ENCODE data around the gene ROR1. TPM values are rescaled to one million over a fixed set of nuclear protein-coding genes. Genes with fewer than 3 reads are reported as not detected.

The ROR1 gene
- total RNA-seq, 1 donor from 2014 or later: not detected

GRCh38 chr1:63870152-63870551, 96.3 kb downstream of the ROR1 start:
- Mint-ChIP-seq H3K9me3 (no peaks in the 10 kb centered on the region), H3K36me3 (ENCODE audit: low read depth) (no peaks in the 10 kb centered on the region), H3K27ac (no peak overlapping the region), H3K4me3 (no peak overlapping the region), H3K27me3 (peaks cover 12% of the 10 kb centered on the region), H3K4me1 (no peaks in the 10 kb centered on the region)
- intact Hi-C loops (cut with micrococcal nuclease): no loop called here
- no peak for DNase-seq

- Mint-ChIP-seq H3K27me3 (peaks cover 7% of the 10 kb centered on the region), H3K9me3 (no peaks in the 10 kb centered on the region), H3K4me3 (no peak overlapping the region), H3K36me3 (ENCODE audit: low read depth) (no peaks in the 10 kb centered on the region), H3K4me1 (no peaks in the 10 kb centered on the region), H3K27ac (no peak overlapping the region)
- DNase-seq: no peak
- intact Hi-C loops (cut with micrococcal nuclease): no loop called here
Measured at GRCh38 chr1:63871463-63871862, 97.6 kb downstream of the ROR1 start.

GRCh38 chr1:63873751-63874150, 99.9 kb downstream of the ROR1 start:
- no peak overlapping the region for H3K27ac Mint-ChIP-seq
- no peak overlapping the region for H3K4me3 Mint-ChIP-seq
- DNase-seq: no peak
- intact Hi-C loops (cut with micrococcal nuclease): no loop called here
- no peaks in the 10 kb centered on the region for H3K36me3 Mint-ChIP-seq (ENCODE audit: low read depth)
- H3K4me1 Mint-ChIP-seq: no peaks in the 10 kb centered on the region
- H3K27me3 Mint-ChIP-seq: peaks cover 10% of the 10 kb centered on the region
- H3K9me3 Mint-ChIP-seq: no peaks in the 10 kb centered on the region

- Mint-ChIP-seq H3K4me1 (no peaks in the 10 kb centered on the region), H3K9me3 (no peaks in the 10 kb centered on the region), H3K4me3 (no peak overlapping the region), H3K36me3 (ENCODE audit: low read depth) (no peaks in the 10 kb centered on the region), H3K27me3 (peaks cover 11% of the 10 kb centered on the region), H3K27ac (no peak overlapping the region)
- intact Hi-C loops (cut with micrococcal nuclease): no loop called here
- DNase-seq: no peak
Measured at GRCh38 chr1:63874278-63874880, 100.6 kb downstream of the ROR1 start.

- Mint-ChIP-seq H3K27me3 (peaks cover 10% of the 10 kb centered on the region), H3K4me3 (no peak overlapping the region), H3K27ac (no peak overlapping the region), H3K4me1 (no peaks in the 10 kb centered on the region), H3K36me3 (ENCODE audit: low read depth) (no peaks in the 10 kb centered on the region), H3K9me3 (no peaks in the 10 kb centered on the region)
- intact Hi-C loops (cut with micrococcal nuclease): no loop called here
- no peak for DNase-seq
Measured at GRCh38 chr1:63875636-63876035, 101.8 kb downstream of the ROR1 start.

GRCh38 chr1:63877021-63877767, 103.4 kb downstream of the ROR1 start:
- peaks cover 8% of the 10 kb centered on the region for H3K27me3 Mint-ChIP-seq
- no peak for DNase-seq
- no peak overlapping the region for H3K27ac Mint-ChIP-seq
- no peaks in the 10 kb centered on the region for H3K9me3 Mint-ChIP-seq
- intact Hi-C loops (cut with micrococcal nuclease): no loop called here
- no peaks in the 10 kb centered on the region for H3K4me1 Mint-ChIP-seq
- no peak overlapping the region for H3K4me3 Mint-ChIP-seq
- H3K36me3 Mint-ChIP-seq (ENCODE audit: low read depth): no peaks in the 10 kb centered on the region

- Mint-ChIP-seq H3K4me1 (no peaks in the 10 kb centered on the region), H3K27me3 (peaks cover 8% of the 10 kb centered on the region), H3K36me3 (ENCODE audit: low read depth) (no peaks in the 10 kb centered on the region), H3K4me3 (no peak overlapping the region), H3K9me3 (no peaks in the 10 kb centered on the region), H3K27ac (no peak overlapping the region)
- no peak for DNase-seq
- intact Hi-C loops (cut with micrococcal nuclease): no loop called here
Measured at GRCh38 chr1:63877816-63878215, 104.0 kb downstream of the ROR1 start.

- Mint-ChIP-seq H3K4me3 (no peak overlapping the region), H3K27ac (no peak overlapping the region)
- intact Hi-C loops (cut with micrococcal nuclease): no loop called here
Measured at GRCh38 chr1:63878932-63879331, 105.1 kb downstream of the ROR1 start.

GRCh38 chr1:63880958-63881576, 107.2 kb downstream of the ROR1 start:
- no peak for DNase-seq
- no peaks in the 10 kb centered on the region for H3K4me1 Mint-ChIP-seq
- no peaks in the 10 kb centered on the region for H3K9me3 Mint-ChIP-seq
- no peak overlapping the region for H3K4me3 Mint-ChIP-seq
- intact Hi-C loops (cut with micrococcal nuclease): no loop called here
- H3K27ac Mint-ChIP-seq: no peak overlapping the region
- H3K27me3 Mint-ChIP-seq: peaks cover 6% of the 10 kb centered on the region
- no peaks in the 10 kb centered on the region for H3K36me3 Mint-ChIP-seq (ENCODE audit: low read depth)

More at GRCh38 chr1:63878932-63879331, 105.1 kb downstream of the ROR1 start:
- H3K4me1 Mint-ChIP-seq: no peaks in the 10 kb centered on the region
- H3K36me3 Mint-ChIP-seq (ENCODE audit: low read depth): no peaks in the 10 kb centered on the region
- H3K9me3 Mint-ChIP-seq: no peaks in the 10 kb centered on the region
- no peak for DNase-seq
- H3K27me3 Mint-ChIP-seq: peaks cover 6% of the 10 kb centered on the region

GRCh38 chr1:63882048-63882704, 108.4 kb downstream of the ROR1 start:
- Mint-ChIP-seq H3K4me3 (no peak overlapping the region), H3K9me3 (no peaks in the 10 kb centered on the region), H3K27me3 (peaks cover 6% of the 10 kb centered on the region), H3K36me3 (ENCODE audit: low read depth) (no peaks in the 10 kb centered on the region), H3K27ac (no peak overlapping the region), H3K4me1 (no peaks in the 10 kb centered on the region)
- intact Hi-C loops (cut with micrococcal nuclease): no loop called here
- DNase-seq: no peak

GRCh38 chr1:63883494-63884235, 109.8 kb downstream of the ROR1 start:
- Mint-ChIP-seq H3K4me1 (no peaks in the 10 kb centered on the region), H3K27ac (no peak overlapping the region), H3K4me3 (no peak overlapping the region), H3K27me3 (peaks cover 3% of the 10 kb centered on the region), H3K9me3 (no peaks in the 10 kb centered on the region), H3K36me3 (ENCODE audit: low read depth) (no peaks in the 10 kb centered on the region)
- intact Hi-C loops (cut with micrococcal nuclease): no loop called here
- DNase-seq: no peak

- H3K4me1 Mint-ChIP-seq: no peaks in the 10 kb centered on the region
- DNase-seq: no peak
- H3K4me3 Mint-ChIP-seq: no peak overlapping the region
- no peaks in the 10 kb centered on the region for H3K36me3 Mint-ChIP-seq (ENCODE audit: low read depth)
- H3K27me3 Mint-ChIP-seq: peaks cover 1% of the 10 kb centered on the region
- intact Hi-C loops (cut with micrococcal nuclease): no loop called here
- no peaks in the 10 kb centered on the region for H3K9me3 Mint-ChIP-seq
- H3K27ac Mint-ChIP-seq: no peak overlapping the region
Measured at GRCh38 chr1:63884486-63884885, 110.7 kb downstream of the ROR1 start.

GRCh38 chr1:63885899-63886298, 112.1 kb downstream of the ROR1 start:
- Mint-ChIP-seq H3K27ac (no peak overlapping the region), H3K9me3 (no peaks in the 10 kb centered on the region), H3K4me1 (no peaks in the 10 kb centered on the region), H3K27me3 (peaks cover 1% of the 10 kb centered on the region), H3K4me3 (no peak overlapping the region), H3K36me3 (ENCODE audit: low read depth) (no peaks in the 10 kb centered on the region)
- intact Hi-C loops (cut with micrococcal nuclease): no loop called here
- no peak for DNase-seq
